Inflammatory macrophage (primary cell): Measurements from ENCODE around the gene TMEM239.
A peak's percentile ranks its signal among the peaks of the same experiment; 100 is the strongest.
"Not testable (repeated sequence)": the region's sequence is repeated elsewhere in the genome, so short reads cannot be mapped to it uniquely, and the experiment has no call there.

ENCODE experiments used
- DNase-seq, 2 donors: peaks; one replicate each; pipeline ENCODE4 v3.0.0-alpha.2; 2020 to 2022

Gene TMEM239

DNA sequence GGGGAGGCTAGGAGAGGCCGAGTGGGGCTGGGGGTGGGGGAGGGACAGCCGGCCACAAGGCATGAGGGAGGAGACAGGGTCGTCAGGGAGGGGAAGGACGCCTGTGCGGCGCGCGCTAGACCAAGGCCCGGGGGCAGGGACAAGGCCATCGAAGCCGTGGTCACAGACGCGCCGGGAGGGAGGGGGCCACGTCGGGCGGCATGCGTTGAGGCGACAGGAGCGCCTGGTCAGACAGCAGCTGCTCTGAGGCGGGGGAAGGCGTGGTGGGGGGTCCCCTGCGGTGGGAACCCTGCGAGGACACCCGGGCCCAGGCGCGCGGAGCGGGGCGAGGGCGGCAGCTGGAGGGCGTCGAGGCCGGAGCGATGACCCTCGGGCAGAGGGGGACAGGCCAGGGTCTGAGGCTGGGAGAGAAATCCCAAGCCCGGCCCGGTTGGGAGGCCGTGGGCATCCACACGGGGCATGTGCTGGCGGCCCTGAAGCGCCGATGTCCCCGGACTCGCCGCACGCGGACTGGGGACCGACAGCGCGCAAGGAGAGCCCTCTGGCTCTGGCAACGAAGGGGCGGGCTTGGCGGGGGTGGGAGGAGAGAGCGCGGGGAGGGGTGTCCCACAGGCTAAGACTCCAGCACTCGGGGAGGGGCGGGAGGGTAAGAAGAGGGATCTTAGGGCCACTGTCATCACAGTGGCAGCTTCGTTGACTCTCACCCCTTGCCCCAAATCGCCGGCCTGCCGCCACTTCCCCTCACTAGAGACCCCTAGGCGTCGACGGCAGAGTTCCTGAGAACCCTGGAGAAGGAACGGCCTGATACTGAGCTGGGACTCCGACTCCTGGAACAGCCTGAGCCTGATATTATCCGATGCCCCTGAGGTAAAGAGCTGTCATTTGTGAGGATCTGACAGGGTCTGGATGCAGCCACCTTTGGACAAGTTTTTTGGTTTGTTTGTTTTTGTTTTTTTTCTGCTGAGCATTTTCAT lies 5.0 kb downstream of the TMEM239 start:
- no peak for DNase-seq

DNA sequence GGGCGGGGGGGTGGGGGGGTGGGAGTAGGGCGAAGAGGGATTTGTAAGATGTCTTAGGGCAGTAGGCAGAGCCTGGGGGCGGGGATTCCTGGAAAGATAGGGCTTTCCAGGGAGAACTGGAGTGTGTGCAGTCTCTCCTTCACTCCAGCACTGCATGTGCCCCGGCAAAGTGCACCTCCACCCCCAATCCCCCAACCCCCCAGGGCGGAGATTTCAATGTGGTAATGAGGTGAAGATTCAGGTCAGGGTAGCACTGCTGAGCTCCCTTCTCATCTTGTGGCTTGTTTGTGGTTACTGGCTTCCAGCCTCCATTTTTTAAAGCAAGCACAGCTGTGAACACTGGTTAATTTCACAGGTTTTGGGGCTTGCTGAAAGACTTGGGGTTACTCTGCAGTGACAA lies 5.9 kb downstream of the TMEM239 start:
- DNase-seq: no peak

DNA sequence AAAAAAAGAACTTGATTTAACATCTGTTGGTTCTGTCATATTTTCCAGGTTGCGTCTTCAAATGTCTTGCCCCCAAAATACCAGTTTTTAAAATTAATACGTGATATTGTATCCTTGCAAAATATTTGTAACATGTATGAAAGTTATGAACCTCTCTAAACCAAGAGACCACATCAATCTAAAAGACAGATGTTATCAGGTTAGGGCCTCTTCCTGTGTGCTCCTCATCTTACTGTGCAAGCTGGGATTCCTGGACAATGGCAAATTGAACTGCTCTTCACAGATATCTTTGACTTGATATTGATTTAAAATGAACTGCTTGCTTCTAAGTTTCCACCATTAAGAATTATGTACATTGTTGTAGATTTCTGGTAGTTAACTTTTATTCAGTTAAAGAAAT lies 9.6 kb downstream of the TMEM239 start:
- no peak for DNase-seq

DNA sequence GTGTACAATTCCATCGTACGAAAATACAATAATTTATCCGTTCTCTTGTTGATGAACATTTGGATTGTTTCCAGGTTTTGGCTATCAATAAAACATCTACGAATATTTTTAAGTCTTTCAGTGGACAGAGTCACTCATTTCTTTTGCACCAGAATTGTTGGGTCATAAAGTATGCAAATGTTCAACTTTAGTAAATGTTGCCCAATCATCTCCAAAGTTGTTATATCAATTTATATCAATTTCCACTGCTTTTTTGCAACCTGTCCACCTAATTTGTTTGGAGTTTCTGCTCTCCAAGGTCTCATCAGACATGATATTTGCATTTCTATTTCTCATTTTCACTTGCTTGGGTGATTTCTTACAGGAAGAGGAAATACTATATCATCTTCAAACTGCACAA lies 10.5 kb downstream of the TMEM239 start:
- DNase-seq: no peak

DNA sequence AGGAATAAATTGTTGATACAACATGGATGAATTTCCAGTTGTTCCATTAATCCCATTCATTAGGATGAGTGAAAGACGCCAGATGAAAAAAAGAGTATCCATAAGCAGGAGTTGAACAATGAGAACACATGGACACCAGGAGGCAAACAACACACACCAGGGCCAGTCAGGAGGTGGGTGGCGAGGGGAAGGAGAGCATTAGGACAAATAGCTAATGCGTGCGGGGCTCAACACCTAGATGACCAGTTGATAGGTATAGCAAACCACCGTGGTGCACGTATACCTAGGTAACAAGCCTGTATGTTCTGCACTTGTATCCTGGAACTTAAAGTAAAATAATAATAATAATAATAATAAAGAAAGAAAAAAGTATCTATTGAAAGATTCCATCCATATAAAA lies 13.2 kb downstream of the TMEM239 start:
- DNase-seq: no peak

DNA sequence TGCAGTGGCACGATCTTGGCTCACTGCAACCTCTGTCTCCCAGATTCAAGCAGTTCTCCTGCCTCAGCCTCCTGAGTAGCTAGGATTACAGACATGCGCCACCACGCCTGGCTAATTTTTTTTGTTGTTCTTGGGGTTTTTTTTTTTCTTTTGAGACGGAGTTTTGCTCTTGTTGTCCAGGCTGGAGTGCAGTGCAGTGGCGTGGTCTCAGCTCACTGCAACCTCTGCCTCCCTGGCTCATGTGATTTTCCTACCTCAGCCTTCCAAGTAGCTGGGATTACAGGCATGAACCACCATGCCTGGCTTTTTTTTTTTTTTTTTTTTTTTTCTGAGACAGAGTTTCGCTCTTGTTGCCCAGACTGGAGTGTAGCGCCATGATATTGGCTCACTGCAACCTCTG lies 15.0 kb downstream of the TMEM239 start:
- DNase-seq: not testable (repeated sequence)

DNA sequence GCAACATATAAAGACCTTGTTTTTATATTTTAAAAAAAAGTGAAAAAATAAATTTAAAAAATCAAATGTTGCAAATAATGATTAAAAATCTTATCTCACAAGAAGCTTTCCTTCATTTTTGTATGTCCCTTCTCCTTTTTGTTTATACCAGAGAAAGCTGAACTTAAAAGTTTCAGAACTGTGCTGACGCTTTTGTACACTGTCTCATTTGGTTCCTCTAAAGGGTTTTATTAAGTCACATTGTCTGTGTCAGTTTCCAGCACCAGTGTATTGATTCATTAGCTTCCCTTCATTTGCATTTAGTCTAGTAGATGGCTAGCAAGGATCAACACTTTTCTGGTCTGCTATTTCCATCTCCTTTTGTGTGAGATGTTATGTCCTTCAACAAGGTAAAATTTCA lies 17.6 kb downstream of the TMEM239 start:
- peak; percentile 54 to 68 for DNase-seq

DNA sequence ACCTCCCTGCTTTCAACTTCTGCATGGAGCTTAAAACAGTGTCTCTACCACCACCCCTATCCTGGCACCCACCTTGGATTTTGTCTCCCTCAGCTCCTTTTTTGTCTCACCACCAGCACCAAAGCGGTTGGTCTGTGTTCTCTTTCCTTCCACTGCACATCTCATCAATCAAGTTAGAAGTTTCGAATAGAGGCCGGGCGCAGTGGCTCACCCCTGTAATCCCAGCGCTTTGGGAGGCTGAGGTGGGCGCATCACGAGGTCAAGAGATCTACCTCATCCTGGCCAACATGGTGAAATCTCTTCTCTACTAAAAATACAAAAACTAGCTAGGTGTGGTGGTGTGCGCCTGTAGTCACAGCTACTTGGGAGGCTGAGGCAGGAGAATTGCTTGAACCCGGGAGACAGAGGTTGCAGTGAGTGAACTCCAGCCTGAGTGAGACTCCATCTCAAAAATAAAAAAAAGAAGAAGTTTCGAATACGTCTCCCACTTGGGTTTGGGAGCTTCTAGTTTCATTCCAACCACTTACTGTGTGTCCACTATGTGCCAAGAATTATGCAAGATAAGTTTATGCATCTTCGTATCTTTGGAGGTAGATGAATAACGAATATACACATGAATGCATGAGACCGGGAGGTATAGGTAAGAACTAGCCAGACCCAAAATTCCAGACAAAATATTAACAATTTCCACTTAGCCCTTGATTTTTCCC lies 18.4 kb downstream of the TMEM239 start:
- DNase-seq: peak in 1 of 2 donors; percentile 14

DNA sequence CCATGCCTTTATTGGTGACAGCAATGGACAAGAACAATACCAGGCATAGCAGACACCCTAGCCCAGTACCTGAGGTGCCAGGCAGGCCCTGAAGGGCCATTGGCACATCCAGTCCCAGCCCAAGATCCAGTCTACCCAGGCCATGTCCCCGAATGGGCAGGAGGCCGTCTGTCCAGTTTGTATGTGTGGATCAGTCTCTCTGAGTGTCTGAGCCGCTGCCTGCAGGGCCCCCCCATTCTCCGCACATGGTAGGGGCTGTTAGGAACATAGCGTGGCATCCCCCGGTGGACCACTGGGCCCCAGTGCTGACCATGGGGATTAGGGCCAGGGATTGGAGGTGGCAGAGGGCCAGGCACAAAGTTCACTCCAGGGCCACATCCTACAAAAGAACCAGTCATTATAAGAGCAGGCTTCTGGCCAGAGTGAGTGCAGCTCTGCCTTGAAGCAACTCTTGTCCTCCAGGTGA lies 19.2 kb downstream of the TMEM239 start:
- no peak for DNase-seq

DNA sequence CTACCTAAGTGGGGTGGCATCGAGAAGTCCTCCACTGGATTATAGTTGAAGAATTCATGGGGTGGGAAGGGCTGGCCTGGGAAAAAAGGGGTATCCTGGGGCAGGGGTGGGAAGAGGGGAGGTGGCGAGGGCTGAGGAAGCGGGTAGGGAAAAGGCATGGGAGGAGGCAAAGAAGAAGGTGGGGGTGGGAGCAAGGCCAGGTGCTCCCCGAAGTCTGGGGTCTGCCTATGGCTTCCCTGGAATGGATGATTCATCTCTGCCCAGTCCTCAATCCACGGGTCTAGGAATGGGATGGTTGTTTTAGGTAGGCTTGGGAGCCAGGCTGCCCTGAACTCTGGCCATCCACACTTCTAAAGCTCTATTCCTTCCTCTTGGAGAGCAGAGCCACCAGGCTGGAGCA lies 19.9 kb downstream of the TMEM239 start:
- DNase-seq: no peak

DNA sequence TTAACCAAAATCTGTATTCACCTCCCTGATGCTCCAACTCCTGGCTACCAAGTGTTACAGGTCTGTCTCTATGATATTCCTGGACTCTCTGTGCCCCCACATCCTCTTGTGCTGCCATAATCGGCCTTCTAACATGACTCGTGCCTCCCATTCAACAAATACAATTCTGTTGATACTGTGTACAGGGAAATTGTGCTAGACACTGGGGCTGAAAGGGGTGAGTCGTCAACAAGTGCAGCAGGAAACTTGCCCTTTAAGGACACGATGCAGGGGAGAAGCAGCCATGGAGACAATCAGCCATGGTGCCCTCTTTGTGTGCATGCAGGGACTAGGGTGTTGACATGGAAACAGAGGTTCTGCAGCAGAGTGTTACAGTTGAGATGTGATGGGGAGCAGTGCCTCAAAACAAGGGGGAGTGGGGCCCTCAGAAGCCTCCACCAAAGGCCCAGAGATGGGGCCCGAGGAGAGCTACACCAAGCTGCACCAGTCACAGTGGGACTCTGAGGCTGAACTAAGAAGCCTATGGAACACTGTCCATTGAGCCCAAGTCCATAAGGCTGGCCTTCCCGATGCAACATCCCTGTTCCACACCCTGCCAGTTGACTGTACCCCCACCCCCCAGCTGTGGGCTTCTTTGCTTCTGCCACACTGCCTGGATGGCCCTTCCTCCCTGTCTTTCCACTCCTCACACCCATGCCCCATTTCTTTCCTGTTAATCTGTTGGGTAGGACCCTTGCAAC lies 21.2 kb downstream of the TMEM239 start:
- no peak for DNase-seq

DNA sequence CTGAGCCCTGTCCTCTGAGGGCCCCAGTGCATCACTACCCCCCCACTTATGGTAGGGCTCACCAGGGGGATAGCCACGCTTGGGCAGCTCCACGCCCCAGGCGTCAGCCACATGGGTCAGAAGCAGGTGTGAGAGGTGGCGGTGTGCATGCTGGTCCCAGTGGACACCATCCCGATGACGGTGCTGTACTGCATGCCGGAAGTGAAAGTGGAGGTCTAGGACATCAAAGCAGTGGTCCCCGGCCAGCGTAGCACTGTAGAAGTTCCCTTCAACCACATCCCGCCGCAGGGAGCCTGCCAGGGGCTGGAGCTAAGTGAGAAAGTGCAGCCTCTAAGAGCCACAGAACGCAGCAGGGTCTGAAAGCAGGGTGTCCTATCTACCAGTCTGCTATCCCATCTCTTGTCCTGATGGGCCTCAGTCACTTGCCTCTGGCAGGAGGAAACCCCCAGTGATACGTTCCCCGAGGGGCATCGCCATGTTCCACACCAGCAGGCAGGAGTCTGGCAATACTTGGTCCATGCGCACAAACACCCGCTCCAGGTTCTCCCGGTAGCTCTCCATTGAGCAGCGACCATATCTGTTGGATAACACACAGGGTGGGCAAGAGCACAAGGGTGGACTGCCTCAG lies 22.1 kb downstream of the TMEM239 start:
- DNase-seq: no peak

DNA sequence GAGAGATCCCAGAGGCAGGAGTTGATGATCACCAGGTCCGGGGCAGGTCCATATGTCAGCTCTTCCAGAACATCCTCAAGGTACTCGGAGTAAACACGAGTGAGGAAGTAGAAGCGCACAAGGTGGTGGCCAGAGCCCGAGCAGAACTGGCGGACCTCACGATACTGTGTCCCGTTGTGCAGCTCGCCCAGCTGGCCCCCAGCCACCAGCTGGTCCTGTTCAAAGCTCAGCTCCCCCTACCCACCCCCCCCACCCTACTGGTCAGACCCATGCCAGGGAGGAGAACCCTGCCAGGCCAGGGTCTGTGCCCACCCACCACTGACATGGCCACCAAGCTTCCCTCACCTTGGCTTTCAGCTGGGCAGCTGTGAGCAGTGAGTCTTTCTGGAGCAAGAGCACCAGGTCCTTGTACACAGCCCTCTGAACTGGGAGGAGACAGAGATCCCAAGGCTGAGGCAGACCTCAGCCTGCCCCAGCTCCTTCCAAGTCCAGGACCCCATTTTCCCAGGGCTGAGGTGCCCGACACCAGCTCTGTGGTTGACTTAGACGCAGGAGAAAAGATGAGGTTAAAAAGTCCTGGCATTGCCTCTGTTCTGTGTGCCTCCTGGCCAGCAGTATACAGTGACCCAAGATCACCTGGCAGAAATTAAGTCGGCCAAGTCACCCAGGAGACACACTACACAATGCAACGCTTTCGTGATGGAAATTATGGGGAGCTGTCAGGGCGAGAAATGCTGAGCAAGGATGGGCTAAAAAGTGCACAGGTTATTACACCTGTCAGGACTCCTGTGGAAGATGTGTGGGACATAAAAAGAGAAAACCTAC lies 22.9 kb downstream of the TMEM239 start:
- no peak for DNase-seq

DNA sequence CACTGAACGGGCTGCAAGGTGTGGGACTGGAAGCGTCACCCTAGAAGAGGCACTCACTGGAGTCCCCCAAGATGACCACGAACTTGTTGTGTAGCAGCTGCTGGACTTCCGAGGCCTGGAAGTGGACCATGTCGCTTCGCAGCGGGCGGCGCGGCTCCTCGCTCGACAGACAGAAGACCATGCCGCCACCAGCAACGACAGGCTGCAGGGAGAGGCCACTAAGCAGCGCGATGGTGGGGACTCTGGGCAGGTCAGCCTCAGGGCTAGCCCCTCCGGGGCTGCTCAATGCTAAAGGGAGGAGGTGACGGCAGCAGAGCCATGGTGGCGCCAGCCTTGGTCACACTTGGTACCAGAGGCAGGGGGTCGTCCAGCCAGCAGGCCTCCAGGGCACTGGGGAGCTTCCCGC lies 23.6 kb downstream of the TMEM239 start:
- no peak for DNase-seq

DNA sequence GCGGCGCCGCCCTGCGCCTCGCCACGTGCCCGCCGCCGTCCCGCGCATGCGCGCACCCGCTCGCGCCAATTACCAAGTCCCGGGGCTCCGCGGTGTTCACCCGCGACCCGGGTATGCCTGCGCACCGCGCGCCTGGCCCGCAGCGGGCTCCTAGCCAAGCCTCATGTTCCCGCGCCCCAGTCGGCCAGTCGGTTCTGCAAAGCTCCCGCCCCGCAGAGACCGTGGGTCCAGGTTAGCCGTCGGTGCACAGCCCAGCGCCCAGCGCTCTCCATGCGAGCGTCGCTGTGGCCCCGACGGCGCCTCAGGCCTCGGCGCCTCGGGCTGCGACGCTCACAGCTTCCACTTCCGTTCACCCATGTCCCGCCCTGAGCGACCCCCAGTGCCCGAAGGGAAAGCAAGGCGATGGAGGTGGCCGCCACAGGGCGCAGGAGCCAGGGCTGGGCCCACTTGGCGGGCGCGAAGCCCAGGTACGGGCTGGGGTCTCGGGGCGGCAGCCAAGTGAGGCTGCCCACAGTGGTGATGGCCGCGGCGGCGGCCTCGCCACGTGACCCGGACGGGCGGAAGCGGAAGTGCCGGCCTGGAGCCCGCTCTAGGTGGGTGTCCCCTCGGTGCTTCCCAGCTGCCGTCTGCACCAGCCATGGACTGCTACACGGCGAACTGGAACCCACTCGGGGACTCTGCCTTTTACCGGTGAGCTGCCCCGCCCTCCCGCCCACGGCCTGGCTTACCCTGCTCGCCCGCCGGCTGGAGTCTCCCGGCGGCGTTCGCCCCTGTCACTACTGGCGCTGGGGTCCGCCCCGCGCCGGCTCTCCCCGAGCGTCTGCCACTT lies 24.2 kb downstream of the TMEM239 start, which contains the start of the genes PCED1A and VPS16:
Gene PCED1A, minus strand, starts transcription at position 518 of the 829 bp plus-strand sequence. CDS start 743 bp downstream, outside the sequence.
Gene VPS16, plus strand, starts transcription at position 608 of the 829 bp plus-strand sequence. Its CDS starts 30 bp downstream, at position 638.
- peak; percentile 86 to 93 for DNase-seq

DNA sequence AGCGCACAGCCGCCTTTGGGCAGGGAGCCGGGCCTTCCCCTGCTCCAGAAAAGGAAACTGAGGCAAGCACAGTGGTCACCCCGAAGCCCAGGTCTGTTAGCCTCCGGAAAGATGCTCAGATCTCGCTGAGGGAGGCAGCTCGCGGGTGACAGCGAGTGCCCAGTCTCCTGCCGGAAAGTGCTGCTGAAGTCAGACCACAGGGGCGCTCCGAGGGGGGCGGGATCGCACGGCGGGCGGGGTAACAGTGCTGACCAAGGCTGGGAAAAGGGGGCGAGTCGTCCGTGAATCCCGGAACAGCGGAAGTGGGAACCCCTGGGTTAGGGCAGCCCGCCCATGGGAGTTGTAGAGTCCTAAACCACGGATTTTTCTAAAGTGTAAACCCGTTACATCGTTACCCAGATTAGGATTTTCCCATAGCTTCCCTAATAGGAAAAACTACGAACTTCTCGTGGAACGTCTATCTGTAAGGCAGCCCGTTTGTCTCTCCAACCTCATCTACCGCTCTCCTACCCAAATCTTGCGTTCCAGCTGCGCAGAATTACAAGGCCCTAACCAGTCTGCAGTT lies 24.9 kb downstream of the TMEM239 start:
- peak; percentile 31 to 44 for DNase-seq

DNA sequence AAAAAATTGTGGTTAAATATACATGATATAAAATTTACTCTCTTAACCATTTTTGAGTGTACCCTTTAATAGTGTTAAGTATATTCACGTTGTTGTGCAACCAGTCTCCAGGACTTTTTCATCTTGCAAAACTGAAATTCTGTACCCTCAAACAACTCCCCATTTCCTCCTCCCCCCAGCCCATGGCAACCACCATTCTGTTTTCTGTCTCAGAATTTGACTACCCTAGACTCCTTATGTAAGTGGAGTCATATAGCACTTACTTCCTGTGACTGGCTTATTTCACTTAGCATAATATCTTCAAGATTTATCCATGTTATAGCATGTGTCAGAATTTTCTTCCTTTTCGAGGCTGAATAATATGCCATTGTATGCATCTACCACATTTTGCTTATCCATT lies 29.4 kb downstream of the TMEM239 start:
- no peak for DNase-seq

DNA sequence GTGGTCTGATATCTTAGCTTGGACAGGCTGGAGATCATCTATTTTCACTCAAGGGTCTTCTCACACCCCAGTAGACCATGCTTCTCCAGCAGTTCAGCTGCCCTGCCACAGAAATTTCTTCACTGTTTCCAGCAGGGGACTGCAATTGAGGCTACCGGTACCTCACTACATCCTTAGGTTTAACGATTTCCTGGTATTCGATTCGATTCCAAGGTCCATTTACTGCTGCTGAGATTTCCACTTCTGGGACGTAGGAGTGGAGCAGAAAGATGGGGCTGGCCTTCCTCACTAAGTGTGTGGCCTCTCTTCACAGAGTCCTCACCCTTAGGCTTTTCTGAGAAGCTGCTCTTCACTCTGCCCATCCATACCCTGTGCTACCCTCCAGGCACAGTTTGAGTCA lies 30.5 kb downstream of the TMEM239 start:
- DNase-seq: no peak

DNA sequence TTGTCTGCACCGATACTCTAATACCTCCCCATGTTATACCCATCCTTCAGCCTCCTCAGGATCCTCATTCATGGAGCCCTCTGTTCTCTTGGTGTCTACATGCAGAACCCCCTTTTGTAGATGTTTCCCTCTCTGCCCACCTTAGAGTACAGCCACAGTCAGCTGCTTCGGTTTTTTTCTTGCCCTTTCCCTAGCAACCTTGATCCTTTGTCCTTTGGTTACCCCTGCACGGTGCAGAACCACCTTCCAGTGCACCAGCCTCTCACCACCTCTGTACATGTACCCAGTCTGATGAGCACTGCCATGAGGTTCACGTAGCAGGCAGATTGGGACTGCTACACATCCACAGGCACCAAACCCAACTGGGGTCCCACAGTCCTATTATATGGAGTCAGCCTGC lies 31.6 kb downstream of the TMEM239 start:
- DNase-seq: no peak

DNA sequence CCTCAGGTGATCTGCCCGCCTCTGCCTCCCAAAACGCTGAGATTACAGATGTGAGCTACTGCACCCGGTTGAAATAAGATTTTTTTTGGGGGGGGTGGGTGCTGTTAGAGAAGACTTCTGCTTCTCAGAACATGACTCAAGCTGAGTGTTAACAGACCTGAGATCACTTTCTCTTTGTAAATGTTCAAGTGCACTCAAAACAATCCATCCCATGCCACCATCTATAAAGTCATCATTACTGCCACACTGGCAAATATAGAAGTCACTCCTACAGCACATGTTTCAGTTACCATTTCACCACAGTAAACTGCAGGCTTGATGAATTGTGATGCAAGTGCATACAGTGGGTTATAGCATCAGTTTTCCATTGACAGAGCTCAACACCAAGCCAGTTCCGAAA lies 33.4 kb downstream of the TMEM239 start:
- DNase-seq: no peak
